IPS-18a (cell line): Measurements from ENCODE around the gene IFT88.

Experiments
- H3K27ac ChIP-seq: one replicate; pipeline ENCODE4 v1.5.1; 2013; ENCODE audit warnings: low read length
- H3K27me3 ChIP-seq: one replicate; pipeline ENCODE4 v1.6.1; 2013; ENCODE audit warnings: mild to moderate bottlenecking, low read length; ENCODE audit not compliant: control insufficient read depth, insufficient read depth
- H3K36me3 ChIP-seq: one replicate; pipeline ENCODE4 v1.6.1; 2013; ENCODE audit warnings: low read depth, low read length; ENCODE audit not compliant: control insufficient read depth
- H3K4me1 ChIP-seq: one replicate; pipeline ENCODE4 v1.6.1; 2013; ENCODE audit warnings: low read depth, low read length; ENCODE audit not compliant: control insufficient read depth
- H3K4me3 ChIP-seq: one replicate; pipeline ENCODE4 v1.5.1; 2013; ENCODE audit warnings: low read length
- H3K9ac ChIP-seq: one replicate; pipeline ENCODE4 v1.6.1; 2013; ENCODE audit warnings: mild to moderate bottlenecking, low read length, moderate library complexity
- H3K9me3 ChIP-seq: one replicate; pipeline ENCODE4 v1.6.1; 2013; ENCODE audit warnings: low read depth, low read length; ENCODE audit not compliant: control insufficient read depth

The IFT88 gene

GRCh38 chr13:20566898-20567874, at the start of gene IFT88:
TSS of gene IFT88 (plus strand) at chr13:20567157. CDS start at chr13:20574386, 7,229 bp downstream.
- Histone ChIP-seq H3K27me3 (no peaks in the 10 kb centered on the region), H3K36me3 (no peaks in the 10 kb centered on the region), H3K4me1 (peaks cover 7% of the 10 kb centered on the region), H3K27ac (no peak within 1 kb of the TSS), H3K9me3 (no peaks in the 10 kb centered on the region), H3K9ac (peak within 1 kb of the TSS; percentile 77), H3K4me3 (peak within 1 kb of the TSS; percentile 89)

GRCh38 chr13:20518660-20519100, 48.3 kb upstream of the IFT88 start:
- Histone ChIP-seq H3K27me3 (peaks cover 11% of the 10 kb centered on the region), H3K4me3 (no peak overlapping the region), H3K9me3 (no peaks in the 10 kb centered on the region), H3K4me1 (peaks cover 3% of the 10 kb centered on the region), H3K36me3 (no peaks in the 10 kb centered on the region), H3K27ac (no peak overlapping the region), H3K9ac (no peak overlapping the region)

GRCh38 chr13:20519875-20520274, 47.1 kb upstream of the IFT88 start:
- Histone ChIP-seq H3K36me3 (no peaks in the 10 kb centered on the region), H3K4me3 (no peak overlapping the region), H3K4me1 (peaks cover 3% of the 10 kb centered on the region), H3K27me3 (peaks cover 23% of the 10 kb centered on the region), H3K27ac (no peak overlapping the region), H3K9me3 (no peaks in the 10 kb centered on the region), H3K9ac (no peak overlapping the region)

GRCh38 chr13:20521364-20522115, 45.4 kb upstream of the IFT88 start:
- Histone ChIP-seq H3K4me3 (no peak overlapping the region), H3K27me3 (peaks cover 39% of the 10 kb centered on the region), H3K9me3 (no peaks in the 10 kb centered on the region), H3K9ac (no peak overlapping the region), H3K27ac (no peak overlapping the region), H3K4me1 (peaks cover 9% of the 10 kb centered on the region), H3K36me3 (no peaks in the 10 kb centered on the region)

- Histone ChIP-seq H3K4me1 (peaks cover 9% of the 10 kb centered on the region), H3K27me3 (peaks cover 76% of the 10 kb centered on the region), H3K9me3 (no peaks in the 10 kb centered on the region), H3K27ac (no peak overlapping the region), H3K9ac (no peak overlapping the region), H3K4me3 (peak overlapping the region; percentile 61), H3K36me3 (no peaks in the 10 kb centered on the region)
Measured at GRCh38 chr13:20525144-20525600, 41.8 kb upstream of the IFT88 start.

GRCh38 chr13:20525601-20526544, 41.1 kb upstream of the IFT88 start, which contains the start of gene CRYL1:
TSS of gene CRYL1 (minus strand) at chr13:20525857. CDS start at chr13:20525794, 63 bp downstream.
- Histone ChIP-seq H3K27ac (no peak within 1 kb of the TSS), H3K4me3 (peak within 1 kb of the TSS; percentile 61), H3K9ac (no peak within 1 kb of the TSS), H3K27me3 (peaks cover 83% of the 10 kb centered on the region), H3K9me3 (no peaks in the 10 kb centered on the region), H3K4me1 (peaks cover 9% of the 10 kb centered on the region), H3K36me3 (no peaks in the 10 kb centered on the region)

GRCh38 chr13:20526664-20527063, 40.3 kb upstream of the IFT88 start:
- no peak overlapping the region for H3K4me3 ChIP-seq

GRCh38 chr13:20528452-20528851, 38.5 kb upstream of the IFT88 start:
- no peak overlapping the region for H3K4me3 ChIP-seq
- no peaks in the 10 kb centered on the region for H3K36me3 ChIP-seq
- peaks cover 5% of the 10 kb centered on the region for H3K4me1 ChIP-seq
- no peaks in the 10 kb centered on the region for H3K9me3 ChIP-seq
- peaks cover 100% of the 10 kb centered on the region for H3K27me3 ChIP-seq
- H3K27ac ChIP-seq: no peak overlapping the region
- no peak overlapping the region for H3K9ac ChIP-seq

More at GRCh38 chr13:20526664-20527063, 40.3 kb upstream of the IFT88 start:
- no peak overlapping the region for H3K9ac ChIP-seq
- H3K36me3 ChIP-seq: no peaks in the 10 kb centered on the region
- peaks cover 87% of the 10 kb centered on the region for H3K27me3 ChIP-seq
- peaks cover 5% of the 10 kb centered on the region for H3K4me1 ChIP-seq
- H3K9me3 ChIP-seq: no peaks in the 10 kb centered on the region
- no peak overlapping the region for H3K27ac ChIP-seq

- no peak overlapping the region for H3K27ac ChIP-seq
- peaks cover 100% of the 10 kb centered on the region for H3K27me3 ChIP-seq
- H3K36me3 ChIP-seq: no peaks in the 10 kb centered on the region
- H3K4me1 ChIP-seq: no peaks in the 10 kb centered on the region
- no peak overlapping the region for H3K4me3 ChIP-seq
- peaks cover 13% of the 10 kb centered on the region for H3K9me3 ChIP-seq
- H3K9ac ChIP-seq: no peak overlapping the region
Measured at GRCh38 chr13:20534038-20534608, 32.8 kb upstream of the IFT88 start.

- Histone ChIP-seq H3K27ac (no peak overlapping the region), H3K36me3 (no peaks in the 10 kb centered on the region), H3K9me3 (peaks cover 13% of the 10 kb centered on the region), H3K4me3 (no peak overlapping the region), H3K27me3 (peaks cover 81% of the 10 kb centered on the region), H3K4me1 (no peaks in the 10 kb centered on the region), H3K9ac (no peak overlapping the region)
Measured at GRCh38 chr13:20536992-20537391, 30.0 kb upstream of the IFT88 start.
